Measurements from ENCODE around the gene PALLD. TPM values are rescaled to one million over a fixed set of nuclear protein-coding genes. Genes with fewer than 3 reads are reported as not detected.
A peak's percentile ranks its signal among the peaks of the same experiment; 100 is the strongest.
"Not testable (repeated sequence)": the region's sequence is repeated elsewhere in the genome, so short reads cannot be mapped to it uniquely, and the experiment has no call there.

The PALLD gene
- total and polyA plus RNA-seq, 2 donors = 441 to 760 TPM

GRCh38 chr4:168923526-168924194 lies 426.8 kb downstream of the PALLD start:
- H3K27ac ChIP-seq (ENCODE audit: low read depth) = no peak overlapping the region
- no peaks in the 10 kb centered on the region for H3K4me1 ChIP-seq (ENCODE audit: insufficient read depth)
- H3K4me3 ChIP-seq (ENCODE audit: low read depth, low read length) = no peak overlapping the region
- H3K36me3 ChIP-seq (ENCODE audit: insufficient read depth) = peaks cover 6% of the 10 kb centered on the region
- peak; percentile 39 for DNase-seq (ENCODE audit: extremely low spot score)
- WGBS = 17% methylated on average over 3 of the region's 3 CpGs

DNA sequence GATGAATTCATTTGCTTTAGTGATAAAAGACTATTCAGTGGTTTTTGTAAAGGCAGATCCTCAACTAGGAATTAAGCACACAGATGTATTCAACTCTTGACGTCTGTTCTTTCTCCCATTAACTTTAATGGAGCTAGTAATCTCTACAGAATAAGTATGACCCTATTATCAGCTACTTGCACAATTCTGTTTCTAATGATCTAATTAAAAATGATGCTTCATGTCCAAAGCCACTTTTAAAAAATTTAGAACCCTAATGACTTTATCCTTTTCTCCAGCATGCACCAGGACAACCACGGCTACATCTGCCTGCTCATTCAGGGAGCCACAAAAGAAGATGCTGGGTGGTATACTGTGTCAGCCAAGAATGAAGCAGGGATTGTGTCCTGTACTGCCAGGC lies 427.8 kb downstream of the PALLD start:
- no peaks in the 10 kb centered on the region for H3K4me1 ChIP-seq (ENCODE audit: insufficient read depth)
- no peak for DNase-seq (ENCODE audit: extremely low spot score)
- 76% methylated on average over 2 of the region's 2 CpGs for WGBS
- H3K4me3 ChIP-seq (ENCODE audit: low read depth, low read length) = no peak overlapping the region
- no peak overlapping the region for H3K27ac ChIP-seq (ENCODE audit: low read depth)
- peaks cover 6% of the 10 kb centered on the region for H3K36me3 ChIP-seq (ENCODE audit: insufficient read depth)

DNA sequence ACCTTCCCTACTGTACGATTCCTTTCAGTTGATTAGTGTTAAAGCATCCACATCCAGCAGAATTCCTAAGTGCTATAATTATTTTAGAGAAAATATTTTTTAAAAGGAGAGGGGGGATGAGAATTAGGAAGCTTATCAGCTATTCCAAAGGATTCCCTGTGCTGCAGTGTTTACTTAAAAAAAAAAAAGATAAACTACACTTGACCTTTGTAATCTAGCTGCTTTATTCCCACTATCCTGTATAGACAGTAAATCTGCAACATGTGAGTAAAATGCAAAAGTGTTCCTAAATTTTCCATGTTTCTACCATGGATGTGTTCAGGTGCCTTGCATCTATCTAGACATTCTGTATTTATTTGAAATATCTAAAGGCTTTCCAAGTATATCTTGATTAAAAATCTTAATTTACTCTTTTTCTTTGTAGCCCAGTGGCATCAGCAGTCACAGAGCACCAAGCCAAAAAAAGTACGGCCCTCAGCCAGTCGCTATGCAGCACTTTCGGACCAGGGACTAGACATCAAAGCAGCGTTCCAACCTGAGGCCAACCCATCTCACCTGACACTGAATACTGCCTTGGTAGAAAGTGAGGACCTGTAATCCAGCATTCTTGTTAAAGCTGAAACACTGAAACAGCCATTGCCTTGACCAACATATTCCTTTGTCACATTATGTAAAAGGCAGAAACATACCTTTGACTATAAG lies 429.1 kb downstream of the PALLD start:
- no peak for DNase-seq (ENCODE audit: extremely low spot score)
- no peak overlapping the region for H3K4me3 ChIP-seq (ENCODE audit: low read depth, low read length)
- H3K36me3 ChIP-seq (ENCODE audit: insufficient read depth) = peaks cover 9% of the 10 kb centered on the region
- WGBS = 85% methylated on average over 5 of the region's 5 CpGs
- no peak overlapping the region for H3K27ac ChIP-seq (ENCODE audit: low read depth)
- no peaks in the 10 kb centered on the region for H3K4me1 ChIP-seq (ENCODE audit: insufficient read depth)

GRCh38 chr4:168928346-168928745 lies 431.5 kb downstream of the PALLD start:
- DNase-seq (ENCODE audit: extremely low spot score) = no peak
- Histone ChIP-seq H3K36me3 (ENCODE audit: insufficient read depth) (peaks cover 9% of the 10 kb centered on the region), H3K4me3 (ENCODE audit: low read depth, low read length) (no peak overlapping the region), H3K4me1 (ENCODE audit: insufficient read depth) (no peaks in the 10 kb centered on the region), H3K27ac (ENCODE audit: low read depth) (no peak overlapping the region)
- 88% methylated on average over 2 of the region's 2 CpGs for WGBS

DNA sequence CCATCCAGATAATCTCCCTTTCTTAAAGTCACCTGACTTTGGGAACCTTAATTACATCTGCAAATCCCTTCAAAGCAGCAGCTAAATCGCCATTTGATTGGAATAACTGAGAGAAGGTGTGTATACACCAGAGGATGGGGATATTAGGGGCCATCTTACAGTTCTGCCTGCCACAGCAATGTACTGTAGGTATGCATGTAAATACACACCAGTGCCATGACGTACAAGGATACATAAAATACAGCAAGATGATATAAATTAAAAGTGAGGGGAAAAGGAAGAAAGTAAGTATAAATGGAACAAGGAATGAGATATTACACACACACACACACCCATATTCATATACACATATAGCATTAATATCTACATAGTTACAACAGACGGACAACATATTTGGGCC lies 432.0 kb downstream of the PALLD start:
- H3K36me3 ChIP-seq (ENCODE audit: insufficient read depth) = peaks cover 9% of the 10 kb centered on the region
- no peak for DNase-seq (ENCODE audit: extremely low spot score)
- 89% methylated on average over 3 of the region's 3 CpGs for WGBS
- no peaks in the 10 kb centered on the region for H3K4me1 ChIP-seq (ENCODE audit: insufficient read depth)
- no peak overlapping the region for H3K27ac ChIP-seq (ENCODE audit: low read depth)
- no peak overlapping the region for H3K4me3 ChIP-seq (ENCODE audit: low read depth, low read length)

DNA sequence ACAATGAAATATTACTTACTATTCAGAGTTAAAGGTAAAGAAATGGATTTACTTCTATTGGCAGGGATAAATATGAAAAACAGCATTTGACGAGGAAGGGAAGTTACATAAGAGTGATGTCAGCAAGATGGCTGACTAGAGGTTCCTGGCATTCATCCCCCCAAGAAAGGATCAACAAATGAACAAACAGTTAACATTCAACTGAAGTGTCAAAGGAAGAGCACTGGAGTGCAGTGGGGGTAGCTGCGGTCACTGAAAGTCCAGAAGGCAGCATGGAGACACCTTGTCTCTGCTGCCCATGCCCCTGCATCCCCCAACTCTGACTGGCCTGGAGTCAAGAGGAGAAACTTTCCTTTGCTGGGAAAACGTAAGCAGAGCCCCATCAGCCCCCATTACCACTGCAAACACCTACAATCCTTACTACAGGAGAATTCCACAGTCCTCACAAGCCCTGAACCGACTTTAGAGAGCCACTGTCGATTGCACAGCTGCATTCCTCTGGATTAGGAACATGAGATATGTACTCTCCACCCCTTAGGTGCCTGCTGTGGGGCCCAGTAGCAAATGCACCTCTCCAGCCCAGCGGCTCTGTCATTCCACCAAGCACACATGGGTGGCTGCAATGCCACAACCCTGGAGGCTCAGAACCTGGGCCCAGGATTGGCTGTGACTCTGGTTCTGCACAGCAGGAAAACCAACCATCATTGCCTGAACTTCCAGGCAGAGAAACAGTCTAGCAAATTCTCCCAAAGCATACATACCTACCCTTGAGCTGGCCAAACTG lies 433.8 kb downstream of the PALLD start:
- Histone ChIP-seq H3K4me3 (ENCODE audit: low read depth, low read length) (no peak overlapping the region), H3K4me1 (ENCODE audit: insufficient read depth) (no peaks in the 10 kb centered on the region), H3K27ac (ENCODE audit: low read depth) (no peak overlapping the region), H3K36me3 (ENCODE audit: insufficient read depth) (peaks cover 4% of the 10 kb centered on the region)
- DNase-seq (ENCODE audit: extremely low spot score) = no peak
- 81% methylated on average over 6 of the region's 6 CpGs for WGBS

DNA sequence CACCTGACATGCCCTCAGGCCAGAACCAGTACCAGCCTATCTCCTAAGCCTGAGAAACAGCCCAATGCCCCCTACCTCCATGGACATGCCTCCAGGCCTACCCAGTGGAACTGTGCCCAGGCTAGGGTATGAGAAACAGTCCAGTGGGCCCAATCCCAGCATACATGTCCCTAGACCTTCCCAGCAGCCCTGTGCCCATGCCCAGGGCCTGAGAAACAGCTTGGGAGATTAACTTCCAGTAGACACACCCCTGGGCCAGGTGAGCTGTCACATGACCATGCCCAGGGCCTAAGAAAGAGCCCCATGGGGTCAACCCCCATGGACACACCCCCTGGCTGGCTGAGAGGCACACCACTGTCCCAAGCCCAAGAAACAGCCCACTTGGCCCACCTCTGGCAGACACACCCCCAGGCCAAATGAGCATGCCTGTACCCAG lies 434.4 kb downstream of the PALLD start:
- no peak for DNase-seq (ENCODE audit: extremely low spot score)
- no peak overlapping the region for H3K4me3 ChIP-seq (ENCODE audit: low read depth, low read length)
- H3K27ac ChIP-seq (ENCODE audit: low read depth) = no peak overlapping the region
- H3K4me1 ChIP-seq (ENCODE audit: insufficient read depth) = no peaks in the 10 kb centered on the region
- H3K36me3 ChIP-seq (ENCODE audit: insufficient read depth) = peaks cover 2% of the 10 kb centered on the region

DNA sequence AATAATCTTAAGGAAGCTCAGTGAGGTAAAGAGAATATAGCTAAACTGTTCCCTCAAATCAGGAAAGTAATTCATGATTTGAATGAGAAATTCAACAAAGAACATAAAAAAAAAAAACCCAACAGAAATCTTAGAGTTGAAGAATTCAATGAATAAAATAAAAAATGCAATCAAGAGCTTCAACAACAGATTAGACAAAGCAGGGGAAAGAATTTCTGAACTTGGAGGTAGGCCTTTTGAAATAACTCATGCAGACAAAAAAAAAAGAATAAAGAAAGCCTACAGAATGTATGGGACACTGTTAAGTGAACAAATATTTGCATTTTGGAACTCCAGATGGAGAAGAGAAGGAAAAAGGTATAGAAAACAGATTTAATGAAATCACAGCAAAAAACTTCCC lies 435.3 kb downstream of the PALLD start:
- peaks cover 2% of the 10 kb centered on the region for H3K36me3 ChIP-seq (ENCODE audit: insufficient read depth)
- H3K4me1 ChIP-seq (ENCODE audit: insufficient read depth) = no peaks in the 10 kb centered on the region
- H3K4me3 ChIP-seq (ENCODE audit: low read depth, low read length) = no peak overlapping the region
- H3K27ac ChIP-seq (ENCODE audit: low read depth) = no peak overlapping the region
- DNase-seq (ENCODE audit: extremely low spot score) = no peak

DNA sequence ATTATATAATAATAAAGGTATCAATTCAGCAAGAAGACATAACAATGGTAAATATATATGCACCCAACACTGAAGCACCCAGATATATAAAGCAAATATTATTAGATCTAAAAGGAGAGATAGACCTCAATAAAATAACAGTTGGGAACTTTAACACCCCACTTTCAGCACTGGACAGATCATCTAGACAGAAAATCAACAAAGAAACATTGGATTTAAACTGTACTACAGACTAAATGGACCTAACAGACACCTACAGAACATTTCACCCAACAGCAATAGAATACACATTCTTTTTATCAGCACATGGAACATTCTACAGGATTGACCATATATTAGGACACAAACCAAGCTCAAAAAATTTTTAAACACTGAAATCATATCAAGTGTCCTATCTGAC lies 436.6 kb downstream of the PALLD start:
- Histone ChIP-seq H3K4me1 (ENCODE audit: insufficient read depth) (no peaks in the 10 kb centered on the region), H3K4me3 (ENCODE audit: low read depth, low read length) (no peak overlapping the region), H3K27ac (ENCODE audit: low read depth) (no peak overlapping the region), H3K36me3 (ENCODE audit: insufficient read depth) (peaks cover 2% of the 10 kb centered on the region)
- DNase-seq (ENCODE audit: extremely low spot score) = no peak

DNA sequence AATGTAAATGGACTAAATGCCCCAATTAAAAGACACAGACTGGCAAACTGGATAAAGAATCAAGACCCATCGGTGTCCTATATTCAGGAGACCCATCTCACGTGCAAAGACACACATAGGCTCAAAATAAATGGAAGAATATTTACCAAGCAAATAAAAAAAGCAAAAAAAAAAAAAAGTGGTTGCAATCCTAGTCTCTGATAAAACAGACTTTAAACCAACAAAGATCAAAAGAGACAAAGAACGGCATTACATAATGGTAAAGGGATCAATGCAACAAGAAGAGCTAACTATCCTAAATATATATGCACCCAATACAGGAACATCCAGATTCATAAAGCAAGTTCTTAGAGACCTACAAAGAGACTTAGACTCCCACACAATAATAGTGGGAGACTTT lies 440.6 kb downstream of the PALLD start:
- H3K4me1 ChIP-seq (ENCODE audit: insufficient read depth); H3K36me3 ChIP-seq (ENCODE audit: insufficient read depth); DNase-seq (ENCODE audit: extremely low spot score); H3K27ac ChIP-seq (ENCODE audit: low read depth); H3K4me3 ChIP-seq (ENCODE audit: low read depth, low read length): not testable (repeated sequence)
- WGBS = 96% methylated on average over 3 of the region's 3 CpGs

DNA sequence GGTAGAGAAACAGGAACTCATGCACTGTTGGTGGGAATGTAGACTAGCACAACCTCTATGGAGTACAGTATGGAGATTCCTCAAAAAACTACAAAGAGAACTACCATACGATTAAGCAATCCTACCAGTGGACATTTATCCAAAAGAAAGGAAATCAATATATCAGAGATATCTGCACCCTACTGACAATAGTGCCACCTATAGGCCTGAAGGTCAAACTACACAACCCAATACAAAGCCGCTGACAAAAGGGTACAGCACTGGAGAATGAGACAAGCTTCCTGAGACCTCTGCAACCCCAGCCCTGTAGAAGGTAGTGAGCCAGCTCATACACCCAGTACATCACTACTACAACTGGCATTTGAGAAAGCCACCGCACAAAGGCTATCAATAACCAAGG lies 446.1 kb downstream of the PALLD start:
- 82% methylated on average over 3 of the region's 3 CpGs for WGBS
- H3K4me1 ChIP-seq (ENCODE audit: insufficient read depth) = no peaks in the 10 kb centered on the region
- no peaks in the 10 kb centered on the region for H3K36me3 ChIP-seq (ENCODE audit: insufficient read depth)
- H3K4me3 ChIP-seq (ENCODE audit: low read depth, low read length) = no peak overlapping the region
- no peak for DNase-seq (ENCODE audit: extremely low spot score)
- H3K27ac ChIP-seq (ENCODE audit: low read depth) = no peak overlapping the region

GRCh38 chr4:168945291-168945690 lies 448.4 kb downstream of the PALLD start:
- Histone ChIP-seq H3K4me1 (ENCODE audit: insufficient read depth) (no peaks in the 10 kb centered on the region), H3K36me3 (ENCODE audit: insufficient read depth) (no peaks in the 10 kb centered on the region), H3K27ac (ENCODE audit: low read depth) (peak overlapping the region; percentile 10), H3K4me3 (ENCODE audit: low read depth, low read length) (no peak overlapping the region)
- WGBS = 66% methylated on average over 2 of the region's 2 CpGs
- no peak for DNase-seq (ENCODE audit: extremely low spot score)

- H3K4me1 ChIP-seq (ENCODE audit: insufficient read depth); DNase-seq (ENCODE audit: extremely low spot score); H3K27ac ChIP-seq (ENCODE audit: low read depth); H3K4me3 ChIP-seq (ENCODE audit: low read depth, low read length); H3K36me3 ChIP-seq (ENCODE audit: insufficient read depth): not testable (repeated sequence)
- 90% methylated on average over 3 of the region's 3 CpGs for whole genome bisulfite sequencing
Observed at GRCh38 chr4:168952821-168953246, 456.0 kb downstream of the PALLD start.

- Histone ChIP-seq H3K27ac (ENCODE audit: low read depth) (no peak overlapping the region), H3K4me1 (ENCODE audit: insufficient read depth) (no peaks in the 10 kb centered on the region), H3K4me3 (ENCODE audit: low read depth, low read length) (no peak overlapping the region), H3K36me3 (ENCODE audit: insufficient read depth) (no peaks in the 10 kb centered on the region)
- no peak for DNase-seq (ENCODE audit: extremely low spot score)
- 69% methylated on average over 2 of the region's 2 CpGs for WGBS
Observed at GRCh38 chr4:168955674-168956073, 458.8 kb downstream of the PALLD start.

Data from urinary bladder (tissue), 4 donors.